ENCODE results near the gene USP53. TPM values are rescaled to one million over a fixed set of nuclear protein-coding genes. Genes with fewer than 3 reads are reported as not detected.

Gene USP53
- total and polyA plus RNA-seq, 2 of the 13 experiments (the other 11 are each of a cell fraction or from before 2014, with no cell fraction given) = 5.3 to 8.1 TPM

DNA sequence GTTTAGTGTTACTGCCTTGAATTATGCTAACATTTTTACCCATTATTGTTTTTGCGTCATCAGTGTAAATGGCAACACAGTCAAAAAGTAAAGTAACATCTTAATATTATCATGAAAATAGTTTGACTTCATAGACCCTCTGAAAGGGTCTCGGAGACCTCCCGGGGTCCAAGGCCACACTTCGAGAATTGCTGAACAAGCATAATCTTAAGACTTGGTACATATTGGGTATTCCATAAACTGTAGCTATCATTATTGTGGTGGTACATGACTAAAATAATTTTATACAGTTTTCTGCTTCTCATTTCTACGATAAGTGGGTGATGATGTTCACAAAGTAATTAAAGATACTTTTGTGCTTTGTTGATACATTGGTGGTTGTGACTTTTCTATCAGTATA is 76.8 kb downstream of the USP53 start:
- no peak overlapping the region for H3K9ac ChIP-seq (ENCODE audit: insufficient read depth, low read depth, low read length)
- H2AFZ ChIP-seq (ENCODE audit: low read length) = no peak overlapping the region
- no peak overlapping the region for H3K4me2 ChIP-seq (ENCODE audit: low read depth, low read length)
- FAIRE-seq = no peak
- BruUV-seq (replicated peaks) = no TSS peak
- TF ChIP-seq MAFF (IDR thresholded peaks at IDR 0.05; ENCODE audit: low read depth, low read length) = peak; percentile 91
- TF ChIP-seq, protein P1, sequence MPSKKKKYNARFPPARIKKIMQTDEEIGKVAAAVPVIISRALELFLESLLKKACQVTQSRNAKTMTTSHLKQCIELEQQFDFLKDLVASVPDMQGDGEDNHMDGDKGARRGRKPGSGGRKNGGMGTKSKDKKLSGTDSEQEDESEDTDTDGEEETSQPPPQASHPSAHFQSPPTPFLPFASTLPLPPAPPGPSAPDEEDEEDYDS (CRISPR knock-in tag; IDR thresholded peaks at IDR 0.05) = no peak
- TF ChIP-seq MAFK (conservative IDR thresholded peaks at IDR 0.05 in 1 of 2, IDR thresholded peaks at IDR 0.05 in 1 of 2; ENCODE audit: low read length in 2 of 2) = peak; percentile 94 to 96
- no peak for DNase-seq (ENCODE audit: low spot score)
- ATAC-seq = no peak
- no peak overlapping the region for H3K4me3 ChIP-seq (replicated peaks in 1 of 3; ENCODE audit: insufficient read depth in 1 of 3, low read depth in 2 of 3, low read length in 3 of 3)
- no peak overlapping the region for H3K27ac ChIP-seq (ENCODE audit: extremely low read length, insufficient read depth, low read length)
- CTCF ChIA-PET (ENCODE audit: low intra/inter-chr PET ratio, low total read pairs) = no interaction called here
- H3K79me2 ChIP-seq (ENCODE audit: insufficient read depth, low read length) = no peaks in the 10 kb centered on the region
- no peaks in the 10 kb centered on the region for H3K27me3 ChIP-seq (ENCODE audit: control insufficient read depth in 1 of 2, insufficient read depth in 2 of 2, low read length in 2 of 2)
- no peaks in the 10 kb centered on the region for H4K20me1 ChIP-seq (ENCODE audit: insufficient read depth, low read length)
- H3K9me3 ChIP-seq (ENCODE audit: low read length) = no peaks in the 10 kb centered on the region
- POLR2A ChIA-PET = no interaction called here
- 96% methylated on average over 5 of the region's 5 CpGs for WGBS (ENCODE audit: low lambda C conversion rate)
- intact Hi-C loops (cut with micrococcal nuclease; ENCODE audit: unreplicated experiment) = no loop called here
- peaks cover 0 to 13% of the 10 kb centered on the region in 2 experiments; a peak in 3 of 5 replicates for H3K36me3 ChIP-seq (replicated peaks in 1 of 2; ENCODE audit: control insufficient read depth in 1 of 2, insufficient read depth in 2 of 2, low read length in 2 of 2)
- H3K4me1 ChIP-seq (ENCODE audit: insufficient read depth, low read length) = peaks cover 9% of the 10 kb centered on the region
- in situ Hi-C loops (cut with HindIII; ENCODE audit: extremely low pct_ligation_motif_present, low pct_unique_long_range_greater_than_20kb) = loop anchor here (5.0 kb wide), 1 partner anchor 247 kb away; no protein-coding TSS in a partner anchor

GRCh38 chr4:119290598-119290997 is 78.1 kb downstream of the USP53 start:
- no TSS peak for BruUV-seq (replicated peaks)
- intact Hi-C loops (cut with micrococcal nuclease; ENCODE audit: unreplicated experiment) (loop anchor here (2.0 kb wide), 1 partner anchor 308 kb away; no protein-coding TSS in a partner anchor), in situ Hi-C loops (cut with HindIII; ENCODE audit: extremely low pct_ligation_motif_present, low pct_unique_long_range_greater_than_20kb) (loop anchor here (10.0 kb wide), 1 partner anchor 306 kb away; no protein-coding TSS in a partner anchor)
- no peak for FAIRE-seq
- Histone ChIP-seq H3K79me2 (ENCODE audit: insufficient read depth, low read length) (no peaks in the 10 kb centered on the region), H3K9ac (ENCODE audit: insufficient read depth, low read depth, low read length) (no peak overlapping the region), H4K20me1 (ENCODE audit: insufficient read depth, low read length) (no peaks in the 10 kb centered on the region), H3K4me1 (ENCODE audit: insufficient read depth, low read length) (peaks cover 9% of the 10 kb centered on the region), H3K27me3 (ENCODE audit: control insufficient read depth in 1 of 2, insufficient read depth in 2 of 2, low read length in 2 of 2) (no peaks in the 10 kb centered on the region), H3K36me3 (replicated peaks in 1 of 2; ENCODE audit: control insufficient read depth in 1 of 2, insufficient read depth in 2 of 2, low read length in 2 of 2) (peaks cover 0 to 13% of the 10 kb centered on the region in 2 experiments; a peak in 3 of 5 replicates), H3K4me2 (ENCODE audit: low read depth, low read length) (peak overlapping the region; percentile 7; the same call in 1 of the 2 replicates), H3K27ac (ENCODE audit: extremely low read length, insufficient read depth, low read length) (no peak overlapping the region), H2AFZ (ENCODE audit: low read length) (no peak overlapping the region), H3K4me3 (replicated peaks in 1 of 3; ENCODE audit: insufficient read depth in 1 of 3, low read depth in 2 of 3, low read length in 3 of 3) (no peak overlapping the region), H3K9me3 (ENCODE audit: low read length) (no peaks in the 10 kb centered on the region)
- peak; percentile 62 for ATAC-seq
- ChIA-PET POLR2A (no interaction called here), CTCF (ENCODE audit: low intra/inter-chr PET ratio, low total read pairs) (no interaction called here)
- 0% methylated on average over 1 of the region's 1 CpG for WGBS (ENCODE audit: low lambda C conversion rate)
- peak; percentile 36 for DNase-seq (ENCODE audit: low spot score)
- TF ChIP-seq PAWR (CRISPR knock-in tag; IDR thresholded peaks at IDR 0.05; ENCODE audit: borderline replicate concordance) (no peak), EP300 (IDR thresholded peaks at IDR 0.05; ENCODE audit: low read depth in 2 of 2, low read length in 2 of 2) (peak in 1 of 2 experiments; percentile 28; a peak in 1 of 4 replicates), EP300 (CRISPR knock-in tag; IDR thresholded peaks at IDR 0.05; ENCODE audit: borderline replicate concordance) (no peak), TCF7 (IDR thresholded peaks at IDR 0.05; ENCODE audit: low read depth) (0 out of 2 replicates have a peak, but pooled peaks have one; percentile 19), SP5 (CRISPR knock-in tag; IDR thresholded peaks at IDR 0.05; ENCODE audit: borderline replicate concordance, low read depth) (no peak), PHF21A (CRISPR knock-in tag; IDR thresholded peaks at IDR 0.05) (peak; percentile 67; the same call in 1 of the 2 replicates), HDAC2 (CRISPR knock-in tag; IDR thresholded peaks at IDR 0.05) (peak; percentile 65), ZNF510 (CRISPR knock-in tag; IDR thresholded peaks at IDR 0.05; ENCODE audit: low read depth) (no peak), TBX3 (IDR thresholded peaks at IDR 0.05; ENCODE audit: borderline replicate concordance) (no peak), NFIC (IDR thresholded peaks at IDR 0.05; ENCODE audit: low read length) (peak; percentile 30; the same call in 1 of the 2 replicates), ZNF710 (CRISPR knock-in tag; IDR thresholded peaks at IDR 0.05; ENCODE audit: borderline replicate concordance) (no peak), ATAD3A (CRISPR knock-in tag; IDR thresholded peaks at IDR 0.05) (no peak)
